Endothelial cell of umbilical vein (primary cell): Measurements from ENCODE around the gene TSPEAR. TPM values are rescaled to one million over a fixed set of nuclear protein-coding genes. Genes with fewer than 3 reads are reported as not detected.

Experiments used
- BruUV-seq: library from RNA; stranded (reverse); fragments of 400-500 nt; replicated peaks from 2 replicates; lab custom pipeline; 2021; lab: Mats Ljungman, UMichigan
- CTCF ChIA-PET: fragments of 300-600, 350-600 bp; sonication (Branson Sonifier 250); formaldehyde crosslinking; loops from one replicate; lab custom pipeline; 2021; ENCODE audit warnings: antibody characterized with exemption, inconsistent platforms; lab: Charles Lee
- POLR2A ChIA-PET: fragments of 300-600, 350-600 bp; sonication (Branson Sonifier 250); formaldehyde crosslinking; loops from one replicate; lab custom pipeline; 2021; ENCODE audit warnings: antibody characterized with exemption, inconsistent platforms; lab: Charles Lee
- DNase-seq: peaks from one replicate; pipeline ENCODE4 v3.0.0-alpha.2; 2011; ENCODE audit warnings: low read depth, low spot score
- FAIRE-seq: peaks from 2 replicates; lab custom pipeline; 2011; peaks lifted over from hg19 to GRCh38; lab: Jason Lieb, UNC
- H2AFZ ChIP-seq: 2 replicates; pipeline ENCODE4 v1.6.0; 2012; ENCODE audit warnings: low read depth, low read length, control low read depth, inconsistent platforms
- H3K27ac ChIP-seq: 2 replicates; pipeline ENCODE4 v1.5.1; 2011; ENCODE audit warnings: low read depth, mild to moderate bottlenecking, control low read depth, low read length, moderate library complexity; ENCODE audit not compliant: insufficient read depth
- H3K27me3 ChIP-seq, 2 experiments: 2 replicates each; pipeline versions ENCODE4 v1.6.0 to v1.6.1; 2011; ENCODE audit warnings: low read length in 2 of 2, mixed read lengths in 1 of 2; ENCODE audit not compliant: control insufficient read depth in 2 of 2, insufficient read depth in 2 of 2
- H3K36me3 ChIP-seq, 2 experiments: 2 replicates in 1 of 2; 3 replicates in 1 of 2; pipeline ENCODE4 v1.5.1; 2011; ENCODE audit warnings: low read length in 2 of 2, mild to moderate bottlenecking in 1 of 2, moderate library complexity in 1 of 2; ENCODE audit not compliant: control insufficient read depth in 2 of 2, insufficient read depth in 2 of 2; ENCODE audit errors: extremely low read depth in 1 of 2
- H3K4me1 ChIP-seq: 3 replicates; pipeline ENCODE4 v1.5.1; 2011; ENCODE audit warnings: mild to moderate bottlenecking, low read length; ENCODE audit not compliant: control insufficient read depth, insufficient read depth; ENCODE audit errors: extremely low read depth
- H3K4me2 ChIP-seq: 2 replicates; pipeline ENCODE4 v1.6.1; 2011; ENCODE audit warnings: low read length, control low read depth, mixed read lengths; ENCODE audit not compliant: insufficient read depth
- H3K4me3 ChIP-seq, 3 experiments: fragments of 200-600 bp in 1 of 3; sonication (generic), shearing (Covaris generic) in 1 of 3; replicated peaks in 1 of 3; 2 replicates each; pipeline ENCODE4 v1.5.1; 2011 to 2016; ENCODE audit warnings: control low read depth in 3 of 3, low read length in 3 of 3, mild to moderate bottlenecking in 2 of 3, inconsistent platforms in 1 of 3, low read depth in 1 of 3, moderate library complexity in 1 of 3; ENCODE audit not compliant: insufficient read depth in 1 of 3
- H3K79me2 ChIP-seq: 2 replicates; pipeline ENCODE4 v1.6.0; 2012; ENCODE audit warnings: low read length, inconsistent platforms; ENCODE audit not compliant: control insufficient read depth, insufficient read depth
- H3K9ac ChIP-seq: replicated peaks from 2 replicates; pipeline ENCODE3; 2011; ENCODE audit warnings: low read length, control low read depth; ENCODE audit not compliant: insufficient read depth; ENCODE audit errors: extremely low read depth
- H3K9me1 ChIP-seq: replicated peaks from 3 replicates; pipeline ENCODE4 v1.6.0; 2011; ENCODE audit warnings: mild to moderate bottlenecking, low read length; ENCODE audit not compliant: control insufficient read depth, insufficient read depth; ENCODE audit errors: extremely low read depth
- H3K9me3 ChIP-seq: replicated peaks from 2 replicates; pipeline ENCODE4 v1.5.1; 2012; ENCODE audit warnings: low read length, inconsistent platforms; ENCODE audit not compliant: control insufficient read depth, insufficient read depth
- H4K20me1 ChIP-seq: replicated peaks from 2 replicates; pipeline ENCODE3; 2011; ENCODE audit warnings: mild to moderate bottlenecking, low read length; ENCODE audit not compliant: control insufficient read depth, insufficient read depth; ENCODE audit errors: extremely low read depth
- CTCF ChIP-seq, 2 donors: IDR thresholded peaks; 1 replicate in 1 of 2; 2 replicates in 1 of 2; pipeline ENCODE4 v1.5.1; 2011; ENCODE audit warnings: low read length in 2 of 2, mild to moderate bottlenecking in 2 of 2, moderate library complexity in 2 of 2, control low read depth in 1 of 2, inconsistent platforms in 1 of 2, low read depth in 1 of 2; ENCODE audit not compliant: insufficient read depth in 1 of 2; ENCODE audit errors: extremely low read depth in 1 of 2
- EZH2 ChIP-seq: IDR thresholded peaks from 2 replicates; pipeline ENCODE4 v1.6.1; 2012; ENCODE audit warnings: borderline replicate concordance, low read depth, mild to moderate bottlenecking, moderate library complexity, low read length, inconsistent platforms; ENCODE audit not compliant: severe bottlenecking
- FOS ChIP-seq: IDR thresholded peaks from 2 replicates; pipeline ENCODE4 v1.6.1; 2011; ENCODE audit warnings: mild to moderate bottlenecking, low read length, moderate library complexity, borderline replicate concordance; ENCODE audit not compliant: insufficient read depth
- GATA2 ChIP-seq: IDR thresholded peaks from 2 replicates; pipeline ENCODE4 v1.7.0; 2011; ENCODE audit warnings: low read depth, mild to moderate bottlenecking, moderate library complexity, mixed read lengths, low read length; ENCODE audit not compliant: insufficient read length, insufficient read depth
- JUN ChIP-seq: IDR thresholded peaks from 2 replicates; pipeline ENCODE4 v1.6.1; 2011; ENCODE audit warnings: borderline replicate concordance, low read depth; ENCODE audit not compliant: insufficient read length, insufficient read depth
- MAX ChIP-seq: IDR thresholded peaks from 2 replicates; pipeline ENCODE4 v1.6.1; 2011; ENCODE audit not compliant: insufficient read depth, insufficient read length
- MYC ChIP-seq: IDR thresholded peaks from one replicate; pipeline ENCODE4 v1.6.1; 2011; ENCODE audit warnings: mild to moderate bottlenecking, low read depth, low read length
- POLR2A ChIP-seq: IDR thresholded peaks from 2 replicates; pipeline ENCODE4 v1.6.1; 2012; ENCODE audit warnings: low read depth, mild to moderate bottlenecking, control low read depth, low read length
- POLR2AphosphoS5 ChIP-seq: IDR thresholded peaks from 2 replicates; pipeline ENCODE4 v1.6.1; 2012; ENCODE audit warnings: low read depth, mild to moderate bottlenecking, control low read depth, low read length, moderate library complexity; ENCODE audit not compliant: insufficient read depth
- dilution Hi-C: fragments of 300-500 bp; cut with MboI; formaldehyde crosslinking; loops from one replicate; pipeline ENCODE4 v1.15.0; 2019; ENCODE audit warnings: low sequenced_read_pairs; ENCODE audit not compliant: extremely low pct_ligation_motif_present
- intact Hi-C: fragments of 100-400 bp; cut with micrococcal nuclease; formaldehyde crosslinking; loops from one replicate; pipeline ENCODE4 v1.10.0; 2022
- polyA plus RNA-seq, 4 experiments: library from polyadenylated mRNA; depleted of rRNA in 3 of 4; stranded (reverse) in 3 of 4; unstranded in 1 of 4; fragments of >200 nt; gene quantifications; 2 replicates each; pipeline versions ENCODE4 v1.2.1 to v1.2.3, GENCODE V29; 2011 to 2012; ENCODE audit warnings: missing spikeins in 1 of 4
- total RNA-seq: library from RNA; stranded (reverse); gene quantifications from 2 replicates; pipeline ENCODE4 v1.2.3, GENCODE V29; 2021

Gene TSPEAR
- total and polyA plus RNA-seq, 2 donors (not counting 3 experiments of a cell fraction or from before 2014, with no cell fraction given): 0.01 TPM; not detected in 1

GRCh38 chr21:44462834-44463200, 248.6 kb downstream of the TSPEAR start:
- H3K27me3 ChIP-seq: no peaks in the 10 kb centered on the region
- H3K4me3 ChIP-seq: no peak overlapping the region
- BruUV-seq: no TSS peak
- H3K4me1 ChIP-seq: no peaks in the 10 kb centered on the region
- no peaks in the 10 kb centered on the region for H3K9me3 ChIP-seq
- no peak overlapping the region for H3K4me2 ChIP-seq
- DNase-seq: no peak
- no peaks in the 10 kb centered on the region for H3K79me2 ChIP-seq
- no peaks in the 10 kb centered on the region for H4K20me1 ChIP-seq
- no peaks in the 10 kb centered on the region for H3K36me3 ChIP-seq
- H3K27ac ChIP-seq: no peak overlapping the region
- H3K9me1 ChIP-seq: no peaks in the 10 kb centered on the region
- POLR2A ChIA-PET: no interaction called here
- no peak for FAIRE-seq
- TF ChIP-seq EZH2 (no peak), GATA2 (no peak), POLR2A (no peak), POLR2AphosphoS5 (no peak), FOS (no peak)
- CTCF ChIA-PET: no interaction called here
- dilution Hi-C loops: no loop called here
- intact Hi-C loops: no loop called here
- H3K9ac ChIP-seq: no peak overlapping the region
- no peak overlapping the region for H2AFZ ChIP-seq

- Histone ChIP-seq H3K79me2 (no peaks in the 10 kb centered on the region), H4K20me1 (no peaks in the 10 kb centered on the region), H3K9me1 (no peaks in the 10 kb centered on the region), H3K27ac (no peak overlapping the region), H3K4me2 (no peak overlapping the region), H3K9me3 (no peaks in the 10 kb centered on the region), H3K36me3 (no peaks in the 10 kb centered on the region), H3K4me3 (no peak overlapping the region), H3K4me1 (no peaks in the 10 kb centered on the region), H3K27me3 (no peaks in the 10 kb centered on the region), H3K9ac (no peak overlapping the region), H2AFZ (no peak overlapping the region)
- DNase-seq (no peak), FAIRE-seq (no peak)
- ChIA-PET CTCF (interaction anchor here (0.9 to 1.1 kb wide), 3 partner anchors 11 to 331 kb away, joined by 3 to 7 read pairs (median 4); no protein-coding TSS in a partner anchor), POLR2A (no interaction called here)
- intact Hi-C loops: no loop called here
- TF ChIP-seq CTCF (IDR thresholded peaks at IDR 0.05; ENCODE audit: extremely low read depth in 1 of 2, insufficient read depth in 1 of 2, low read depth in 1 of 2, low read length in 2 of 2) (no peak), MAX (no peak), EZH2 (no peak), GATA2 (no peak), POLR2A (no peak), JUN (no peak), FOS (no peak), MYC (no peak), POLR2AphosphoS5 (no peak)
- dilution Hi-C loops: no loop called here
- no TSS peak for BruUV-seq
These were observed 249.1 kb downstream of the TSPEAR start for GRCh38 chr21:44462086-44462833.
